ENCODE measurements around the gene NEURL4.

NEURL4 gene

DNA sequence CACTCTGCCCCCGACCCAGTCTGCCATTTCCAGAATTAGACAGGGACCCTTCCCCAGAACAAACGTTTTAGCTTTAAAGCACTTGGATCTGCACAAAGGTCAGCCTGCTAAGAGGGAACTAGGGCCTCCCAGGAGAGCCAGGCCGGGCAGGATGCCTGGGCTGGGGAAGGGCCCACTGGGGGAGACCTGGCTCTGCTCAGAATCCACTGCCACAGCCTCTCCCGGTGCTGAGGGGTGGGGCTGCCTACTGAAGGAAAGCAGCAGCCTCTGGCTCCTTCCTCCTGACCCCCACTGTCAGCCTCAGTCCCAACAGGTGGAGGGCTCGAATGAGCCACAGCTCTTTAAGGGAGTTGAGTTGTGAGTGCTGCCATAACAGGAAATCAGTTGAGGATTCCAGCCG is 36.4 kb downstream of the NEURL4 start:
- no peak overlapping the region for H3K4me3 ChIP-seq (ENCODE audit: control insufficient read depth, low read depth, low read length)
- no peak for DNase-seq (ENCODE audit: low read depth)
- TF ChIP-seq, protein P1, sequence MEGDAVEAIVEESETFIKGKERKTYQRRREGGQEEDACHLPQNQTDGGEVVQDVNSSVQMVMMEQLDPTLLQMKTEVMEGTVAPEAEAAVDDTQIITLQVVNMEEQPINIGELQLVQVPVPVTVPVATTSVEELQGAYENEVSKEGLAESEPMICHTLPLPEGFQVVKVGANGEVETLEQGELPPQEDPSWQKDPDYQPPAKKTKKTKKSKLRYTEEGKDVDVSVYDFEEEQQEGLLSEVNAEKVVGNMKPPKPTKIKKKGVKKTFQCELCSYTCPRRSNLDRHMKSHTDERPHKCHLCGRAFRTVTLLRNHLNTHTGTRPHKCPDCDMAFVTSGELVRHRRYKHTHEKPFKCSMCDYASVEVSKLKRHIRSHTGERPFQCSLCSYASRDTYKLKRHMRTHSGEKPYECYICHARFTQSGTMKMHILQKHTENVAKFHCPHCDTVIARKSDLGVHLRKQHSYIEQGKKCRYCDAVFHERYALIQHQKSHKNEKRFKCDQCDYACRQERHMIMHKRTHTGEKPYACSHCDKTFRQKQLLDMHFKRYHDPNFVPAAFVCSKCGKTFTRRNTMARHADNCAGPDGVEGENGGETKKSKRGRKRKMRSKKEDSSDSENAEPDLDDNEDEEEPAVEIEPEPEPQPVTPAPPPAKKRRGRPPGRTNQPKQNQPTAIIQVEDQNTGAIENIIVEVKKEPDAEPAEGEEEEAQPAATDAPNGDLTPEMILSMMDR (IDR thresholded peaks at IDR 0.05; ENCODE audit: control insufficient read depth, insufficient read depth, low read depth, low read length, missing control alignments) = no peak

DNA sequence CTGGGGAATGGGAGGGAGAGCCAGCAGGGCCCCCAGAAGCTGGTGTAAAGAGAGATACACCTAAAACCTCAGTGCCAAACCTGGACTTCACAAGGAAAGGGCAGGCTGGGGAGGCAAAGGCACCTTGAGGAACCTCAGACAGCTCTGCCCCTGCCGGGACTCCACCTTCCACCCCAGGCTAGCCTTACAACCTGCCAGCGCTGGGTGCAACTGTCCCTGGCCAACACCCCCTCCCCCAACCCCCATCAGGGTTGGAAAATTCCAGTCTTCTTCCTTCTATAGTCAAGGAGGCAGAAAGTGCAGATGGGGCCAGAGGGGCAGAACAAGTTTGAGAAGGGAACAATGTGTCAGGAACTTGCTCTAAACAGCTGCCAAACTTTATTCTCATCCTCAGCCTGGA is 36.9 kb downstream of the NEURL4 start:
- no peak for DNase-seq (ENCODE audit: low read depth)
- TF ChIP-seq, protein P1 (IDR thresholded peaks at IDR 0.05; ENCODE audit: control insufficient read depth, insufficient read depth, low read depth, low read length, missing control alignments) = no peak

DNA sequence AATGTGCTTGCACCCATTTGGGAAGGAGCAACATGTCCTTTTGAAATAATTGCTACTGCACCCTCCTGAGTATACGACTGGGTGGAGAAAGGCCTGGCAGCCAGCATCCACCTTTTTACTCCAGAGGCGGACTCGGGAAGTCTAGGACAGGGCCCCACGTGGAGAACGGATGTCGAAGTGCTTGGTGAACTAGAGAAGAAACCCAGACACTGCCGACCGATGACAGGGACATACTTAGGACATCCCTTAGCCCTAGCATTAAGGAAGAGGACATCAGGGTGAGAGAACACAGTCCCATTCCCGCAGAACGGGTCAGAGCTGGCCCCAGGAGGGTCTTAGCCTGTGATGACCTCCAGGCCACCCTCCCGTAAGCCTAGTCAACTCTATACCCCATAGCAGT is 38.5 kb downstream of the NEURL4 start:
- DNase-seq (ENCODE audit: low read depth) = no peak
- TF ChIP-seq, protein P1 (IDR thresholded peaks at IDR 0.05; ENCODE audit: control insufficient read depth, insufficient read depth, low read depth, low read length, missing control alignments) = no peak
- H3K4me3 ChIP-seq (ENCODE audit: control insufficient read depth, low read depth, low read length) = no peak overlapping the region

More for the DNA sequence above, 36.9 kb downstream of the NEURL4 start:
- H3K4me3 ChIP-seq (ENCODE audit: control insufficient read depth, low read depth, low read length) = no peak overlapping the region

DNA sequence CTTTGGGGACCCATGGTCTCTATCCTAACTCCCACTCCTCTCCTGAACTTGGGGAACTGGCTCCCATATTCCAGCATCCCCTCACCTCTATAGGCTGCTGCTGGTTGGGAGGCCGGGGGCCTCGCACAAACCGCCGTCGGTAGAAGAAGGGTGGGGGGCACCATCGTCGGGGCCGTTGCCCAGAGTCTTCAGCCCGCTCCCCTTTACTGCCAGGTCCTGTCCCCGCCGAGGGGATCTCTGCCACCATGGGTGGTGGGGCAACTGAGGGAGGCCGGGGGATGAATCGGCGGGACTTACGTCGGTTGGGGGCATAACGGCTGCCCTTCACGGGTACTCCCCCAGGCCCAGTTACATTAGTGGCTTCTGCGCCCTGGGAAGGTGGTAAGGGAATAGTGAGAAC is 39.0 kb downstream of the NEURL4 start:
- no peak overlapping the region for H3K4me3 ChIP-seq (ENCODE audit: control insufficient read depth, low read depth, low read length)
- DNase-seq (ENCODE audit: low read depth) = no peak
- TF ChIP-seq, protein P1 (IDR thresholded peaks at IDR 0.05; ENCODE audit: control insufficient read depth, insufficient read depth, low read depth, low read length, missing control alignments) = no peak

DNA sequence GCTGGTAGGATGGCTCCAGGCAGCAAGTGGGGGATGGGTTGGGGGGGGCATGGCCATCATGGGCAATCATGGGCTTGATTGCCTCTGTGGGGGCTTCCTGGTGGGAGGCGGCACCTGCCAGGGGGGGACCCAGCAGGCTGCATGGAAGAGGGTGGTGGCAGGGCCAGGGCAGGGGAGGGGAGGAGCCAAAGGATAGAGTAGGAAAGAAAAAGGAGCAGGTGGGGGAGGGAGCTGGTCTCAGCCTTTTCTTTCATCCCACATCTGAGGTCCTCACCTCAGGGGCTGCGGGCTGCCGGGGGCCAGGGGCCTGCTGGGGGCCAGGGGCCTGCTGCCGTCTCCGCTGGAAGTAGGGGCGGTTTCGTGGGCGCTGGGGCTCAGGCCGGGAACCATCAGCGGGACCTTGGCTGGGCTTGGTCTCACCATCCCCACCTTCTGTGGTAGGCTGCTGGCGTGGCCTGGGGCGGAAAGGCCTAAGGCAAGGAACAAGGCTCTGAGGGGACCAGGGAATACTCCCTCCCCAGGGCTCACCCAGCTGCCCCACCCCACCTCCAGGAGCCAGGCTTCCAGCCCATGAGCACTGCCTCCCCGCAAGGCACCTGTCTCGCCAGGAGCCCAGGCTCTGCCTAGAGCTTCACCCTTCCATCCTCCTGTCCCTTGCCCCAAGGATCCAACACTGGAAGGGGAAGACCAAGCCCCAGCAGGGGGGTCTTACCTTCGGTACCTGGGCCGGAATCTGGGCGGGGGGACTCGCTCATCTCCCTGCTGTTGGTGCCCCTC is 39.7 kb downstream of the NEURL4 start:
- H3K4me3 ChIP-seq (ENCODE audit: control insufficient read depth, low read depth, low read length) = no peak overlapping the region
- no peak for DNase-seq (ENCODE audit: low read depth)
- TF ChIP-seq, protein P1 (IDR thresholded peaks at IDR 0.05; ENCODE audit: control insufficient read depth, insufficient read depth, low read depth, low read length, missing control alignments) = no peak

DNA sequence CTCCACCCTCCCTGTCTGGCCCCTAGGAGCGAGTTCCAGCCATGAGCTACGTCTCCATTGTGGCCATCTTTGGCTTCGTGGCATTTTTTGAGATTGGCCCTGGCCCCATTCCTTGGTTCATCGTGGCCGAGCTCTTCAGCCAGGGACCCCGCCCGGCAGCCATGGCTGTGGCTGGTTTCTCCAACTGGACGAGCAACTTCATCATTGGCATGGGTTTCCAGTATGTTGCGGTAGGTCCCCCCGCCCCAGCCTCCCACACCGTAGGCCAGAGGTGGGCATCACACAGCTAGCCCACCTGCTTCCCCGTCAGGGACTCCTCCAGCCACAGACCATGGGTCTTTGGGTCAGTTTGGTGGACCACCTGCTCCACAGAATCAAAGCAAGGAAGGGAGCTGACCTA is 43.5 kb downstream of the NEURL4 start:
- DNase-seq (ENCODE audit: low read depth) = no peak
- TF ChIP-seq, protein P1 (IDR thresholded peaks at IDR 0.05; ENCODE audit: control insufficient read depth, insufficient read depth, low read depth, low read length, missing control alignments) = no peak

More for the DNA sequence above, 43.5 kb downstream of the NEURL4 start:
- H3K4me3 ChIP-seq (ENCODE audit: control insufficient read depth, low read depth, low read length) = no peak overlapping the region

All from AG09309 (cell line).